A673 (cell line): Measurements from ENCODE around the gene PAPPA. TPM values are rescaled to one million over a fixed set of nuclear protein-coding genes. Genes with fewer than 3 reads are reported as not detected.

Source experiments
- BruUV-seq: library from RNA; stranded (reverse); fragments of 400-500 nt; replicated peaks from 2 replicates; lab custom pipeline; 2021; lab: Mats Ljungman, UMichigan
- CTCF ChIA-PET: fragments of 300-600 bp; sonication (Branson Sonifier 250); formaldehyde crosslinking; loops from one replicate; lab custom pipeline; 2022; ENCODE audit warnings: antibody characterized with exemption; lab: Charles Lee
- POLR2A ChIA-PET: fragments of 300-600 bp; sonication (Branson Sonifier 250); formaldehyde crosslinking; loops from one replicate; lab custom pipeline; 2022; ENCODE audit warnings: antibody characterized with exemption; ENCODE audit not compliant: low non-redundant PET; lab: Charles Lee
- DNase-seq: peaks from one replicate; pipeline ENCODE4 v3.0.0-alpha.2; 2015; ENCODE audit warnings: low spot score
- H3K27ac ChIP-seq: fragments of 200-600 bp; sonication (generic); 2 replicates; pipeline ENCODE4 v1.5.1; 2016; ENCODE audit warnings: mixed run types, low read depth, mild to moderate bottlenecking, mixed read lengths, antibody characterized with exemption, low read length; ENCODE audit not compliant: poor library complexity, severe bottlenecking
- H3K27me3 ChIP-seq: fragments of 200-600 bp; sonication (generic); replicated peaks from 2 replicates; pipeline ENCODE4 v1.6.1; 2017; ENCODE audit warnings: mixed run types, low read depth, mild to moderate bottlenecking, mixed read lengths, antibody characterized with exemption, low read length; ENCODE audit not compliant: insufficient read depth, poor library complexity
- H3K36me3 ChIP-seq: fragments of 200-600 bp; sonication (generic); 2 replicates; pipeline ENCODE4 v1.6.1; 2016; ENCODE audit warnings: mixed run types, mild to moderate bottlenecking, mixed read lengths, antibody characterized with exemption, low read length; ENCODE audit not compliant: insufficient read depth, poor library complexity, severe bottlenecking
- H3K4me1 ChIP-seq: fragments of 200-600 bp; sonication (generic); 2 replicates; pipeline ENCODE4 v1.6.1; 2017; ENCODE audit warnings: mixed run types, mild to moderate bottlenecking, mixed read lengths, antibody characterized with exemption, low read length; ENCODE audit not compliant: insufficient read depth, poor library complexity, severe bottlenecking
- H3K4me3 ChIP-seq: fragments of 200-600 bp; sonication (generic); 2 replicates; pipeline ENCODE4 v1.5.1; 2016; ENCODE audit warnings: low read depth, mixed run types, mild to moderate bottlenecking, mixed read lengths, low read length; ENCODE audit not compliant: poor library complexity, severe bottlenecking
- H3K9me3 ChIP-seq: fragments of 200-600 bp; sonication (generic); 2 replicates; pipeline ENCODE4 v1.6.1; 2016; ENCODE audit warnings: mixed run types, low read depth, mild to moderate bottlenecking, mixed read lengths, antibody characterized with exemption, low read length; ENCODE audit not compliant: poor library complexity, severe bottlenecking
- EZH2 ChIP-seq: fragments of 200-600 bp; sonication (generic); IDR thresholded peaks from 2 replicates; pipeline ENCODE4 v1.6.1; 2017; ENCODE audit warnings: borderline replicate concordance, low read depth, mild to moderate bottlenecking, mixed read lengths, antibody characterized with exemption, low read length; ENCODE audit not compliant: poor library complexity, severe bottlenecking
- intact Hi-C: fragments of 100-400 bp; cut with micrococcal nuclease; formaldehyde crosslinking; loops from one replicate; pipeline ENCODE4 v1.10.0; 2022; ENCODE audit not compliant: unreplicated experiment
- total RNA-seq: library from RNA; stranded (reverse); gene quantifications from 2 replicates; pipeline ENCODE4 v1.2.3, GENCODE V29; 2021
- TF ChIP-seq, protein P1 (sequence below): fragments of 300-800, 200-600 bp; sonication (generic); conservative IDR thresholded peaks from 2 replicates; pipeline ENCODE4 v1.5.1; 2017; ENCODE audit warnings: low read depth, mild to moderate bottlenecking, antibody characterized with exemption, low read length, moderate library complexity, mixed read lengths

The PAPPA gene
- total RNA-seq, 1 experiment from 2014 or later: 47.4 TPM

DNA sequence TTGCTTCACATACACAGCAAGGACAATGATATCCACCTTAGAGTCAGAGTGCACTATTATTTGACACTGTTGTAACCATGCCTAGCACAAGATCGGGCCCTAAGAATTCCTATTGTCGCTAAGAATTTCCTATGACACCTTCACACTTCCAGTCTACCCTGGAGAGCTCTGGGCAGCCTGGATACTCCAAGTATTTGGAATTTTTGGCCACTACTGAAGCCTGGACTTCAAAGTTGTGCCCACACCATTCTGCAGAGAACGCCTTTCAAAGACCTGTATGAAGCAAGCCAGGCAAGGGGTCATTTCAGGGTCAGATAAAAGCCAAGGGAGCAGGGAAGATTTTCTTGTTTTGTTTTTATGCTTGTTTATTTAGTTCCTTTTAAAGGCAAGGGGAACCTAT, 179.7 kb downstream of the PAPPA start:
- intact Hi-C loops: no loop called here
- H3K36me3 ChIP-seq: peaks cover 68% of the 10 kb centered on the region
- no peak overlapping the region for H3K27ac ChIP-seq
- no peaks in the 10 kb centered on the region for H3K9me3 ChIP-seq
- no TSS peak for BruUV-seq
- H3K4me1 ChIP-seq: no peaks in the 10 kb centered on the region
- ChIA-PET POLR2A (no interaction called here), CTCF (no interaction called here)
- H3K27me3 ChIP-seq: no peaks in the 10 kb centered on the region
- TF ChIP-seq, protein P1, sequence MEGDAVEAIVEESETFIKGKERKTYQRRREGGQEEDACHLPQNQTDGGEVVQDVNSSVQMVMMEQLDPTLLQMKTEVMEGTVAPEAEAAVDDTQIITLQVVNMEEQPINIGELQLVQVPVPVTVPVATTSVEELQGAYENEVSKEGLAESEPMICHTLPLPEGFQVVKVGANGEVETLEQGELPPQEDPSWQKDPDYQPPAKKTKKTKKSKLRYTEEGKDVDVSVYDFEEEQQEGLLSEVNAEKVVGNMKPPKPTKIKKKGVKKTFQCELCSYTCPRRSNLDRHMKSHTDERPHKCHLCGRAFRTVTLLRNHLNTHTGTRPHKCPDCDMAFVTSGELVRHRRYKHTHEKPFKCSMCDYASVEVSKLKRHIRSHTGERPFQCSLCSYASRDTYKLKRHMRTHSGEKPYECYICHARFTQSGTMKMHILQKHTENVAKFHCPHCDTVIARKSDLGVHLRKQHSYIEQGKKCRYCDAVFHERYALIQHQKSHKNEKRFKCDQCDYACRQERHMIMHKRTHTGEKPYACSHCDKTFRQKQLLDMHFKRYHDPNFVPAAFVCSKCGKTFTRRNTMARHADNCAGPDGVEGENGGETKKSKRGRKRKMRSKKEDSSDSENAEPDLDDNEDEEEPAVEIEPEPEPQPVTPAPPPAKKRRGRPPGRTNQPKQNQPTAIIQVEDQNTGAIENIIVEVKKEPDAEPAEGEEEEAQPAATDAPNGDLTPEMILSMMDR: no peak
- no peak for TF ChIP-seq EZH2
- H3K4me3 ChIP-seq: no peak overlapping the region
- no peak for DNase-seq

DNA sequence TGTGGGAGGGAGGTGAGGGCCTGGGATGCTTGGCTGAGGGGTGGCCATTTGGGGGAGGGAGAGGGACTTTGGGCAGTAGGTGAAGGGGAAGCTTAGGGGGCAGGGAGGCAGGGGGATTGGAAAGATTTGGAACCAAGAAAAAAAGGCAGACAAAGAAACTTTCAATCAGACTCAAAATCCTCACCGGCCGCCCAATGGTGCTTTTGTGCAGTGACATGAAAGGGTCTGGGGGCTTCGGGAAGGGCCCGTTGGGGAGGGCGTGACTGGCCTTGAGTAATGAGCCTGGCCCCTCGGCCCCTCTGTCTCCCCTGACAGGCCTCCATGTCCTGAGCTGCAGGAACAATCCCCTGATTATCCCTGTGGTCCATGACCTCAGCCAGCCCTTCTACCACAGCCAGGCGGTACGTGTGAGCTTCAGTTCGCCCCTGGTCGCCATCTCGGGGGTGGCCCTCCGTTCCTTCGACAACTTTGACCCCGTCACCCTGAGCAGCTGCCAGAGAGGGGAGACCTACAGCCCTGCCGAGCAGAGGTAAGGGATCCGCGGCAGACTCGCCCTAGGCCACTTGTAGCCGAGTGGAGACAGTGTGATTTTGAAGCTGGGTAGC, 181.1 kb downstream of the PAPPA start:
- CTCF ChIA-PET: no interaction called here

DNA sequence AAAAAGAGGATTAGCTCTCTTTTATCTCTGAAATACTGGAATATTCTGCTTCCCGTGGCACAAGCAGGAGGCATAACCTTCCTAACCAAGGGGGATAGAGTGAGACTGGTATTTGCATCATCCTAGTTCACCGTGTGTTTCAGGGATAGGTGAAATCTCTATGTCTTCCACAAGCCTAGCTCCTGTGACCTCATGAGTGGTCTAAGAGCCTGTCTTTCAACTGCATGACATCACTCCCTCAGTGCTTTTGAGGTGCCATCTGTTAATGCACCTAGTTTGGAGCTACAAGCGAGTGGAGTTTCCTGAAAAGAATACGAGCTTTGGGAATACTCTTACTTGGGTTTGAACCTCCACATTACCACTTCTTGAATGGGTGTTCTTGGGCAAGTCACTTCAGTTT, 181.8 kb downstream of the PAPPA start:
- ChIA-PET POLR2A (no interaction called here), CTCF (no interaction called here)
- Histone ChIP-seq H3K27me3 (no peaks in the 10 kb centered on the region), H3K4me3 (no peak overlapping the region), H3K27ac (no peak overlapping the region), H3K36me3 (peaks cover 68% of the 10 kb centered on the region), H3K4me1 (no peaks in the 10 kb centered on the region), H3K9me3 (no peaks in the 10 kb centered on the region)
- TF ChIP-seq, protein P1: no peak
- TF ChIP-seq EZH2: no peak
- no TSS peak for BruUV-seq
- intact Hi-C loops: no loop called here
- no peak for DNase-seq

More for the DNA sequence above, 181.1 kb downstream of the PAPPA start:
- H3K4me1 ChIP-seq: no peaks in the 10 kb centered on the region
- DNase-seq: no peak
- H3K9me3 ChIP-seq: no peaks in the 10 kb centered on the region
- H3K27me3 ChIP-seq: no peaks in the 10 kb centered on the region
- no peak overlapping the region for H3K27ac ChIP-seq
- BruUV-seq: no TSS peak
- peaks cover 74% of the 10 kb centered on the region for H3K36me3 ChIP-seq
- H3K4me3 ChIP-seq: no peak overlapping the region
- TF ChIP-seq EZH2: no peak
- intact Hi-C loops: no loop called here
- POLR2A ChIA-PET: no interaction called here

DNA sequence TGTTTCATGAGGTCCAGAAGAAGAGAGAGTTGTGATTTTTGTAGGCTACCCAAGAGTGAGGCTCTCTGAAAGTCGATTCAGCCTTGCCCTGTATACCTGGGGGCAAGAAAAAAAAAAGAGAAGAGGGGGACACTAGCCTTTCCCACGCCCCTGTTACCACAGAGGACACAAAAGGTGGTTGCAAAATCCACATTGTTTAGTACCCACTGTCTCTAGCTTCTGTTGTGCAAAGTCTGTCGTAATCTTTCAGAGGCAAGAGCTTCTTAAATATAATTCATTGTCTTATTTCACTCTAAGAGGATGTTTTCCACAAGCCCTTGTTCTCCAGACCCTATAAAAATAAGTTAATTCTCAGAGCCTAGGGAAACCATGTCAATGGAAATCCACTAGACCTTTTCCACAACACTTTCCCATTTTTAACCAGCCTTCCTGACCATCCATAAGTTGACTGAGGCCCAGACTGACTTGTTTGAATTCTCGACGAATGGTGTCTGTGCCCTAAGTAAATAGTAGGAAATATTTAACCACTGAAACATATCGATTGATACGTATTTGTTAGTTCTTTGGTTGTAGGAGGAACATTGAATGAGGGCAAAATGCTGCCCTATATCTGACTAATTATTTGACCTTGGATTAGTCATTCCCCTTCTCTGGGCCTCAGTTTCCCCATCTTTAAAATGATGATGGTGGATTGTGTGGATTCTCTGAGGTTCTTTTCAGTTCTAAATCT, 182.7 kb downstream of the PAPPA start:
- Histone ChIP-seq H3K4me1 (no peaks in the 10 kb centered on the region), H3K36me3 (peaks cover 65% of the 10 kb centered on the region), H3K4me3 (no peak overlapping the region), H3K9me3 (no peaks in the 10 kb centered on the region), H3K27me3 (no peaks in the 10 kb centered on the region), H3K27ac (no peak overlapping the region)
- ChIA-PET POLR2A (no interaction called here), CTCF (no interaction called here)
- no peak for DNase-seq
- no peak for TF ChIP-seq EZH2
- TF ChIP-seq, protein P1: no peak
- no TSS peak for BruUV-seq
- intact Hi-C loops: no loop called here
